Thyroid gland (tissue), 4 donors: ENCODE results near the gene TNK1.

Source experiments
- CTCF ChIP-seq, 6 experiments: fragments of 200-600 bp in 3 of 6; fragments of 450-650 bp in 3 of 6; sonication (generic) in 3 of 6; IDR thresholded peaks; one replicate each; pipeline ENCODE4 v1.5.1; 2016 to 2019; ENCODE audit warnings: antibody characterized with exemption in 6 of 6, mild to moderate bottlenecking in 2 of 6, inconsistent platforms in 1 of 6, moderate library complexity in 1 of 6
- POLR2A ChIP-seq, 2 donors: fragments of 450-650 bp; IDR thresholded peaks; one replicate each; pipeline ENCODE4 v1.6.1; 2017; ENCODE audit warnings: antibody characterized with exemption in 2 of 2, mild to moderate bottlenecking in 2 of 2, moderate library complexity in 1 of 2

DNA sequence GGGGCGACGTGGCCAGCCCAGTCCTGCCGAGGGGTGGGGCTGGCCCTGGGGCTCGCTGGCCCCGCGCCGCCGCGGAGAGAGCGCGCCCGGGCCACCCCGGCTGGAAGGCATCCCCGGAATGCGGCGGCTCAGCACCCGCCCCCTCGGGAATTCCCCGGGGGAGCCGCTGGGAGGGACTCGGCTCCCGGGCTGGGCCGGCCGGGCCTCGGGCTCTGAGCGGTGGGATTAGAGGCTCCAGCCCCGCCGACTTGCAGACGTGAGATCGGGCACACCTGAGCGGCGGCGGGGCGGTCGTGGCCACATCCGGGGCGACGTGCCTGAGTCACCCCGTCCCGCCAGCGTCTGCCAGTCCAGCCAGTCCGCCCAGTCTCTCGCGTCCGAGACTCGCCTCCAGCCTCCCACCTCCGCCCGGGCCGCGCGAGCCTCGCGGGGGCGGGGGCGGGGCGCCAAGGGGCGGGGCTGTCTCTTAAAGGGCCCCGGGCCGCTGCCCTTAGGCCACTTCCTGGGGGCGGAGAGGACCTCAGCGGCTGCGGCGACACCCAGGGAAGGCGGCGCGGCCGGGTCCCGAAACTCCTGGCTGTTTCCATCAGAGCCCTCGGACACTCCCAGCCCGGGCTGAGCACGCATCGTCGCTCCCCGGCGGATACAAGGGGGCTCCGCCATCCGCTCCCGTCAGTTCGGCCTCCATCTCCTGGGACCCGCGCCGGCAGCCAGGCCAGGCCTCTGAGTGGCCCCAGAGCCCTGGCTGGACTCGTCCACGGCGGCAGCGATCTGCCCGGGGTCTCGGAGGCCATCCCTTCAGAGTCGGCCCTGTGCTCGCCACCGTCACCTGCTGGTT lies 29.0 kb upstream of the TNK1 start, which contains the start of gene KCTD11:
- TF ChIP-seq CTCF (IDR thresholded peaks at IDR 0.05) (peak in 3 of 6 experiments; percentile 30 to 55 (median 39)), POLR2A (IDR thresholded peaks at IDR 0.05) (peak in 1 of 2 donors; percentile 82)
